Medulla oblongata (tissue), 1 donor: Measurements from ENCODE around the gene SDHB.

Experiments used
- DNase-seq: peaks from one replicate; pipeline ENCODE4 v3.0.0-alpha.2; 2015; ENCODE audit errors: extremely low spot score

The SDHB gene

DNA sequence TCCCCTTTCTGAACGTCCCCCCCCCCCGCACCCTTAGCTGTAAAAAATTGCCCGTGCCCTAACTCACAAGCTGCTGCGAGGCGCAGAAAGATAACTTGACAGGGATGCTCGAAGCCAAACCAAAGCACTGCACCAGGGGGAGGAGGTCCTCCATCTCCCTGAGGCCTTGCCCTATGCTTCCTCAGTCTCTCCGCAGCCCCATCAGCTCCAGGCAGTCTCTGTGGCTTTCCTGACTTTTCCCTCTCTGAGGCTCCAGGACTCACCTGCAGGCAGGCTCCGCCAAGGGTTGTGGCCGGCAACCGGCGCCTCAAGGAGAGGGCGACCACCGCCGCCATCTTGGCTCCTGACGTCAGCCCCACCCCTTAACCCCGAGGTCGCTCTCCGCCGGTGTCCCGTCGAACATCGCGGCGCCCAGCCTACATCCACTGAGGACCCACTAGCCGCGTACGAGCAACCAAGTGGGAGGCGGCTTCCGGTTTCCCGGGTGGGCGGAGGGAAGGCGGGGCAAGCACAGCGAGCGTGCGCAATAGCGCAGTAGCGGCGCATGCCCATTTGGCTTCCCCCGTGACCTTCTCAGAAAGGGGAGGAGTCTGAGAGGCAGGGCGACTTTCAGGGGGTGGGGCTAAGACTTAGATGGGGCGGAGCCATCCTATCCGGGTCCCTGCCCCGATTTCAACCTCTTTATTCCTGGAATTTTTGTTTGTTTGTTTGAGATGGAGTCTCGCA is at the start of gene SDHB:
Gene SDHB (minus strand): TSS at position 348 of the 726 bp plus-strand sequence. CDS start 13 bp downstream, at position 335.
- peak; percentile 99 for DNase-seq

DNA sequence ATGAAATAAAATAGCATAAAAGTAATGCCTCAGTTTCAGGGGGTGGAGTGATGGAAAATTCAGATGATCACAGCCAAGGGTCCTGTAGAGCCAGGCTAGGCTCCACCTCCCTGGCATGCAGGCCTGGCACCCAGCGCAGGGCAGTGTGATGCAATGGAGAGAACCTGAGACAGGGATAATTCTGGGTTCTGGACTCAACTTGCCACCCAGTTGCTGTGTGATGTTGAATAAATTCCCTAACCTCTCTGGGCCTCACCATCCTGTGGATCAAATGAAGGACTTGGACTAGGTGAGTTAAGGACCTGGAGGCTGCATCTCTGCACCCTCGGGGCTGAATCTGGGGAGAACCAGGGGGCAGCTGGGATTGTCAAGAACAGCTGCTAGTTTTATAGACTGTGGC is 48.4 kb upstream of the SDHB start:
- no peak for DNase-seq

GRCh38 chr1:17101261-17101660 is 47.4 kb upstream of the SDHB start:
- DNase-seq, result no peak

- peak; percentile 60 for DNase-seq
These were observed 45.9 kb upstream of the SDHB start for GRCh38 chr1:17099616-17100340.

DNA sequence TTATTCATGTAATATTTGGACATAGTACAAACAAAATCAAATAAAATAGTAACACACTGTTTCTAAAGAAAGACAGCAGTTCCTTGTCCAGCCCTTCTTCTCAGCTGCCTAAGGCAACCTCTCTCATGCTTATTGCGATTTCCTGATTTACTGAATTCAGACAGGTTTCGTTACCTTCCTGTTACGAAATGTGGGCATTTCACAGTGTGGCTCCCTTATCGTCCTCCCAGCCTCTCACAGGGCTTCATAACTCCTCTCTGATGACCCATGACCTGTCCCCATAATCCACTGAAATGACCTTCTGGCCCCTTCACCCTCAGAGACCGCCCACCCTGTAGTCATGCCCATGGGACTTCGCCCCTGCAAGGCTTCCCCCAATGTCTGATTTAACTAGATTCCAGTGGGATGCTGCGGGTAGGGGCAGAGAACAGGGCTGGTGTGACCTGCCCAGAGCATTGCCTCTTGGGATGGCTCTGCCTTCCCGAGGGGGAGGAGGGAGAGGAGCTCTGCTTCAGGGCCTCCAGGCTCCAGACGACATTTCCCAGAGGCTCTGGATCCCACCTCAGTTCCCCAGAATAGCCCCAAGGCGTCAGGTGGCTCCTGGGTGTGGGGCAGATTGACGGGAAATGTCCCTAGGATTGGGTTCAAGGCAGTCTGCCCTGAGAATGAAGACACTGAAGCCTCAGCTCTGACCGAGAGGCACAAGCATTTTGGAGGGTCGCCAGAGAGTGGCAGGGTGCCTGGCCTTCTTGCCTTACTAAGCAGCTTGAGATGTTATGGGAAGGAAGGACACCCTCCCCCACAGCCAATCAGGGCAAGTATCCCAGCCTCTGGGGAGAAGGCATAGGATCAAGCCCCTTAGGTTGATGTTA is 44.9 kb upstream of the SDHB start:
- peak; percentile 93 for DNase-seq

- no peak for DNase-seq
These were observed 44.0 kb upstream of the SDHB start for GRCh38 chr1:17097787-17098186.

GRCh38 chr1:17097147-17097546 is 43.3 kb upstream of the SDHB start:
- no peak for DNase-seq

- no peak for DNase-seq
These were observed 42.8 kb upstream of the SDHB start for GRCh38 chr1:17096584-17096983.

DNA sequence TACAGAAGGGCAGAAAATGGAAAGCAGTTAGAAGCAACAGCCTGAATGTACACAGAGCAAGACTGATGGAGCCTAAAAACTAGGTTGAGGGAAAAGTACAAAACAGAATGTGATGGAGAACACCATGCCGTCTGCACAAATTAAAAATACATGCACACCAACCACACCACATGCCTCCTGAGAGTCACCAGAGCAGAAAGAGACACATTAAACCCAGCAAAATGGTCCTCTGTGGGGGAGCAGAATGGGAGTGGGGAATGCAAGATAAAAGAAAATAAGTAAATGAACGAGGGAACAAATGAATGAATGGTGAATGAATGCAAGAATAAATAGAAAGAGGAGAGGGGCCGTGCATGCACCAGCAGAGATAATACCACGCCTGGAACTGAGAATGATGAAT is 41.3 kb upstream of the SDHB start:
- DNase-seq, result no peak

DNA sequence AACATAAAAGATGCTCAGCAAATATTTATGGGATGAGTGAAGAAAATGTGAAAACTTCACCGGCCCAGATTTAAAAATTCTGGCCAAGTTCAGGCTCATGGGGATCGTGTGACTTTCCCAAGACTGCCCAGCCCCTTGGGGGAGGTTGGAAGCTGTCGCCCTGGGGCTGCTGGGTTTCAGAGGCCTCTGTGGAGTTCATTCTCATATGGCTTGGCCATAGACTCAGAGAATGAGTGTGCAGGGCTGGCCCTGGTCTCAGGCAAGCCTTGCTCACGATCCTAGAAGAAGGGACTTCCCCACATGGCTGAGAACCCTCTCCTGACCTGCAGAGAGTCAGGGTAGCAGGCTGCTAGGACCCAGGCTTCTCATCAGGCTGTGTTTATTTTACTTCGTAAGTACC is 40.8 kb upstream of the SDHB start:
- DNase-seq, result no peak

DNA sequence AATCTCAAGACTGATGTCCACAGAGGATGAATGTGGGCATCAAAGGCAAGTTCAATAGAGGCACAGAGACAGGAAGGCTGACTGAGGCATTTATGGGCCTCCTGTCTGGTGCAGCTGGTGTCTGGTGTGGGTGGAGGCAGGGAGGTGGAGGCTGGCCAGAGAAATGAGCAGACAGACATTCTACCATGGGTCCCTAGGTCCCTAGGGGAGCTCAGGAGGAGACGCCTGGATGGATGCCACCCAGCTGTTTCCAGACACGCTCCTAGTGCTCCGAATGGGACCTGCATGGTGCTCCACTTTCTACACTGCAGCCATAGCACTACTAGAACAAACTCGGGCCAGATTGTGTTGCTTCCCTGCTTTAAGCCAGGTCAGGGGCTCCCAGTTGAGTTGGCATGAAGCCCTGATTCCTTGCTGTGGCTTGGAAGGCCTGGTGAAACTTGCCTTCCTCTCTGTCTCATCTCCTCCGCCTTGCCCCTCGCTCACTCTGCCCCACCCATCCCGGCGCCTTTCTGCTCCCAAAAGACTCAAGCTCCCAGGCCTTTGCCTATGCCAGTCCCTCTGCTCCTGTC is 40.1 kb upstream of the SDHB start:
- DNase-seq, result no peak

DNA sequence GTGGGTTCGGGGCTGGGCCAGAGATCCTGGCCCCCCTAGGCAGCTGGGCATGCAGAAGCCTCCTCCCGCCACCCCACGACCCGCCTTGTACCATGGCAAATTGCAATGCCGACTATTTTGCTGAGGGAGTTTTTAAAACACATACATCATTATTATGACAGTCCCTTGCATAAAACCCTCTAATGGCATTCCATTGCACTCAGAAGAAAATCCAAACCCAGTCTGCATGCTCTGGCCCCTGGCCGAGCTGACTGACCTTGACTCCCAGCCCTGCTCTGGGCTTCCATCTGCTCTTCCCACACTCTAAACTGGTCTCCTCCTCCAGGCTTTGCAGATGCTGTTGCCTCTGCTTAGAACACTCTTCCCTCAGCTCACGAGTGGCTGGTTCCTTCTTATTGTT is 37.4 kb upstream of the SDHB start:
- DNase-seq, result no peak

DNA sequence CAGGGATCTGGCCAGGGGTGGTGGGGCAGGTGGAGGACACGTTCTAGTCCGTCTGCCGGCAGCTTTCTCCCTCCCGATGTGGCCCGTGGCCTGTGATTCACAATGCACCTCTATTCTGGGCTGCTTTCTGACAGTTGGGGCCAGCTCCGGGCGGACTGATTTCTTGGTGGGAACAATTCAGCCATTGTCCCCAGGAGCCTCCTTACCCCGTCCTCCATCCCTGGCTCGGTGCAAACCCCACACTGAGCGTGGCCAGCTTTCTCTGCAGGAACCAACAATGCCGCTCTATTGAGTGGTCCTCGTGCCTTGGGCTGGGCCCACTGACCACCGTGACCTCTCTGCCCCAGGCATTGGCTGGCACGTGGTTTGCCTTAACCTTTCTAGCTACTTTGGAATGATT is 35.7 kb upstream of the SDHB start:
- DNase-seq, result peak; percentile 97

GRCh38 chr1:17086751-17087150 is 32.9 kb upstream of the SDHB start:
- no peak for DNase-seq

- no peak for DNase-seq
These were observed 31.0 kb upstream of the SDHB start for GRCh38 chr1:17084787-17085186.

DNA sequence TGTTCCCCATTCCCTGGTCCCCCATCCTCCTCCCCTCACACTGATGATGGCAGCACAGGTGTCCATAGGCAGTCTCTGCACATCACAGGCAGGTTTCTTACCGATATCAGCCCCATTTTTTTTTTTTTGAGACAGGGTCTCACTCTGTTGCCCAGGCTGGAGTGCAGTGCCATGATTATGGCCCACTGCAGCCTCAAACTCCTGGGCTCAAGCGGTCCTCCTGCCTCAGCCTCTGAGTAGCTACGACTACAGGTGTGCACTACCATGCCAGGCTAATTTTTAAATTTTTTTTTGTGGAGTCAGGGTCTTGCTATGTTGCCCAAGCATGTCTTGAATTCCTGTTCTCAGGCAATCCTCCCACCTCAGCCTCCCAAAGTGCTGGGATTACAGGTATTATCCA is 28.9 kb upstream of the SDHB start:
- no peak for DNase-seq

DNA sequence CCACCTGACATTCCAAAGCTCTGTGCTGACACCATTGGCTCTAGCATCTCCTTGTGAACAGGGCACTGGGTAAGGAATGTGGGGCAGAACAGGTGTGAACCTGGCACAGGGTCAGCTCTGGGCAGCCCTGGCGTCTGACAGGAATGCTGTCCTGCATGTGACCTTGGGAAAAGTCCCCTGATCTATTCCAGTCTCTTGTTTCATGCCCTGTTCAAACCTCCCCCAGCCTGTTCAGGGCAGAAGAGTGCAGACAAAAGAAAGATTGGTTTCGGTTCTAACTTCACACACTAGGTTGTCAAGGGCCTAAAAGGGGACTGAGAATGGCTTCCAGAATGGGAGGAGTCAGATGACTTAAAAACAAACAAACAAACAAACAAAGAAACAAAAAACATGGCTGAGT is 27.6 kb upstream of the SDHB start:
- no peak for DNase-seq

DNA sequence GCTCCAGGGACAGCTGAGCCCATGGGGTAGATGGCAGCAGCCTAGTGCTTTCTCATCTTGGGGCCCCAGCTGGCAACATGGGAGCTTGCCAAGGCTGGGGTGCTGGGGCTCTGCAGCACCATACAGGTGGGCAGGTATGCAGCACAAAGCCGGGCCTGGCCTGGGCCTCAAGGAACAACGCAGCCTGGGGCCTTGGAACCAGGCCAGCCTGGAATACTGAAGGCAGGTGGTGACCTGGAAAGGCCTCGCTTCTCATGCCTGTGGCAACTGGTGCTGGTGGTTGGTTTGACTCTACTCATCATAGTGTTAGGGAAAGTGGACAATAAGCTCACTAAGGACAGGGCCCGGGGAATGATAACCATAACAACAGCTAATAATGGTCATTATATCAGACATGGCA is 27.0 kb upstream of the SDHB start:
- DNase-seq, result no peak

- no peak for DNase-seq
These were observed 26.4 kb upstream of the SDHB start for GRCh38 chr1:17080085-17080759.

DNA sequence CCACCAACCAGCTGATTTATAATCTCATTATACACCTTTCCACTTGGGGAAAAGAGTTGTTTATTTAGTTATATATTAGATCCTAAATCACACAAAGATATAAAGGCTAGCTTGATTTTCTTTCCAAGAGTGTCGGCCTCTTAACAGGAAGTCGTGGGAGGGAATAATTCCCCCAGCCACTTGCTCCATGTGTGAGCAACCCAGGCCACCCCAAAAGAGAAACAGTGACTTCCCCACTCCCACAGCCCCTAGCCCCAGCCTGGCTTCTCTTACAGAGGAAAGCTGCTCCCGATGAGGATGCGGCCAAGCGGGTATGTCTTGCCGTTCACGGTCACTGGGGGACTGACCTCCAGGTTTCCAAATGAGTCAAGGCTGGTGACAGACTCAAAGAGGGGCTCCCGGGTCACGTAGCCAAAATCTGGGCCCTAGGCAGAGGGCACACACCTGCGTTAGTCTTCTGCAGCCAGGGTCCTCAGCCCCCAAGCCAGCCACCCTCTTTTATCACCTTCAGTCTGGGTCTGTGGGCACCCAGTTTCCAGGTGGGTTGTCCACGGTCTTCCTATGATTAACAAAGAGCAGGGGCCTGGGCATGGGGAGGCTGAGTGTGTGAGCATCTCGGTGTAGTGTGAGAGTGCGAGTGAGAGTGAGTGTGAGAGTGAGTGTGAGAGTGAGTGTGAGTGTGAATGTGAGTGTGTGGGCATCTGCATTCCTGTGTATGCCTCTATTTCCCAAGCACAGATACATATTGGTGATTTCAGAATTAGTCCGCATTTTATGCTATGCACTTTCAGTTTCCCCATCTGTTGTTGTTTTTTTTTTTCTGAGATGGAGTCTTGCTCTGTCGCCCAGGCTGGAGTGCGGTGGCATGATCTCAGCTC is 25.4 kb upstream of the SDHB start:
- no peak for DNase-seq
